ENCODE measurements around the gene UGT1A6. TPM values are rescaled to one million over a fixed set of nuclear protein-coding genes. Genes with fewer than 3 reads are reported as not detected.

Gene UGT1A6
- total and polyA plus RNA-seq, 2 of the 4 experiments (the other 2 are of a cell fraction) = not detected

GRCh38 chr2:233689031-233689430 lies 3.7 kb upstream of the UGT1A6 start:
- no peak overlapping the region for H3K4me2 ChIP-seq (ENCODE audit: low read depth, low read length)
- ATAC-seq (ENCODE audit: low read depth) = no peak
- CTCF ChIA-PET = no interaction called here

More at GRCh38 chr2:233689031-233689430, 3.7 kb upstream of the UGT1A6 start:
- Histone ChIP-seq H3K9me3 (ENCODE audit: control insufficient read depth, insufficient read depth, low read length) (no peaks in the 10 kb centered on the region), H4K20me1 (ENCODE audit: insufficient read depth, low read length) (no peaks in the 10 kb centered on the region), H3K4ac (ENCODE audit: low read depth, low read length) (no peak overlapping the region), H4K5ac (ENCODE audit: low read depth, low read length) (no peak overlapping the region), H3K36me3 (ENCODE audit: control insufficient read depth, insufficient read depth, low read length) (no peaks in the 10 kb centered on the region), H2BK120ac (ENCODE audit: low read depth, low read length) (no peak overlapping the region), H3K79me1 (ENCODE audit: low read depth in 1 of 2, low read length in 2 of 2) (no peaks in the 10 kb centered on the region), H3K56ac (ENCODE audit: extremely low read depth, insufficient read depth, low read length) (no peak overlapping the region), H3K9ac (ENCODE audit: low read depth, low read length) (no peak overlapping the region), H2BK5ac (ENCODE audit: low read depth, low read length, poor library complexity, severe bottlenecking) (no peak overlapping the region), H4K8ac (ENCODE audit: low read depth in 2 of 2, low read length in 2 of 2) (no peak overlapping the region), H2AK5ac (ENCODE audit: low read depth, low read length) (no peak overlapping the region), H4K91ac (ENCODE audit: insufficient read depth, low read depth, low read length) (no peak overlapping the region), H3K27me3 (ENCODE audit: control insufficient read depth, insufficient read depth, low read length) (peaks cover 4% of the 10 kb centered on the region), H3K9me1 (ENCODE audit: insufficient read depth, low read length) (no peaks in the 10 kb centered on the region), H2AFZ (replicated peaks; ENCODE audit: low read length, poor library complexity) (no peak overlapping the region), H2AK9ac (replicated peaks; ENCODE audit: low read depth, low read length, poor library complexity) (no peak overlapping the region), H3K4me3 (ENCODE audit: insufficient read depth, low read depth, low read length) (no peak overlapping the region), H3K23ac (ENCODE audit: low read depth, low read length) (no peak overlapping the region), H3K27ac (ENCODE audit: insufficient read depth, low read length) (no peak overlapping the region), H2BK15ac (ENCODE audit: low read depth, low read length) (no peak overlapping the region), H3K18ac (ENCODE audit: low read depth, low read length) (no peak overlapping the region), H2BK20ac (ENCODE audit: low read depth, low read length) (no peak overlapping the region), H3K14ac (replicated peaks; ENCODE audit: low read depth, low read length) (no peak overlapping the region), H3K4me1 (ENCODE audit: control insufficient read depth, insufficient read depth, low read length) (no peaks in the 10 kb centered on the region)
- TF ChIP-seq CTCF (conservative IDR thresholded peaks at IDR 0.05; ENCODE audit: low read depth, low read length) (no peak), CHD1 (IDR thresholded peaks at IDR 0.05; ENCODE audit: low read depth, low read length) (no peak)
- intact Hi-C loops (cut with micrococcal nuclease) (no loop called here), in situ Hi-C loops (cut with MboI; ENCODE audit: low sequenced_read_pairs) (no loop called here), dilution Hi-C loops (cut with HindIII; ENCODE audit: low sequenced_read_pairs, unreplicated experiment) (no loop called here)
- DNase-seq = no peak
- no TSS peak for BruUV-seq (replicated peaks)
- POLR2A ChIA-PET (ENCODE audit: unreplicated experiment) = no interaction called here

Data from IMR-90 (cell line).